DOHH2 (cell line): ENCODE measurements around the gene NEK1.

ENCODE experiments used
- H3F3A ChIP-seq: fragments of 200-600 bp; sonication (generic), shearing (Covaris generic); 2 replicates; pipeline ENCODE4 v1.6.0; 2016; ENCODE audit warnings: antibody characterized with exemption, mild to moderate bottlenecking; ENCODE audit not compliant: control insufficient read depth, insufficient read depth
- H3K27ac ChIP-seq: fragments of 200-600 bp; sonication (generic); 2 replicates; pipeline ENCODE4 v1.5.1; 2014; ENCODE audit warnings: low read depth, mild to moderate bottlenecking, low read length, moderate library complexity
- H3K27me3 ChIP-seq: fragments of 200-600 bp; sonication (generic); 2 replicates; pipeline ENCODE4 v1.6.1; 2014; ENCODE audit warnings: mild to moderate bottlenecking, low read length, mixed read lengths; ENCODE audit not compliant: control insufficient read depth
- H3K36me3 ChIP-seq: fragments of 200-600 bp; sonication (generic); 2 replicates; pipeline ENCODE4 v1.6.1; 2014; ENCODE audit warnings: mild to moderate bottlenecking, low read length, moderate library complexity, mixed read lengths; ENCODE audit not compliant: control insufficient read depth
- H3K4me1 ChIP-seq: fragments of 200-600 bp; sonication (generic); 2 replicates; pipeline ENCODE4 v1.6.1; 2014; ENCODE audit warnings: mild to moderate bottlenecking, low read length, mixed read lengths; ENCODE audit not compliant: control insufficient read depth
- H3K4me2 ChIP-seq: fragments of 200-600 bp; sonication (generic); 2 replicates; pipeline ENCODE4 v1.6.0; 2014; ENCODE audit warnings: mild to moderate bottlenecking, low read length, moderate library complexity
- H3K4me3 ChIP-seq: fragments of 200-600 bp; sonication (generic); 2 replicates; pipeline ENCODE4 v1.5.1; 2014; ENCODE audit warnings: mild to moderate bottlenecking, low read length, mixed read lengths
- H3K79me2 ChIP-seq: fragments of 200-600 bp; sonication (generic); 2 replicates; pipeline ENCODE4 v1.6.1; 2014; ENCODE audit warnings: mild to moderate bottlenecking, low read length, mixed read lengths; ENCODE audit not compliant: control insufficient read depth
- H3K9me2 ChIP-seq: fragments of 200-600 bp; sonication (generic); replicated peaks from 2 replicates; pipeline ENCODE4 v1.6.1; 2014; ENCODE audit warnings: mild to moderate bottlenecking, low read length, mixed read lengths; ENCODE audit not compliant: control insufficient read depth
- H3K9me3 ChIP-seq: fragments of 200-600 bp; sonication (generic); 2 replicates; pipeline ENCODE4 v1.6.1; 2014; ENCODE audit warnings: antibody characterized with exemption, low read length, mixed read lengths; ENCODE audit not compliant: control insufficient read depth, insufficient read depth
- H4K20me1 ChIP-seq: fragments of 200-600 bp; sonication (generic); 2 replicates; pipeline ENCODE4 v1.6.0; 2014; ENCODE audit warnings: low read depth, mild to moderate bottlenecking, antibody characterized with exemption, low read length, moderate library complexity; ENCODE audit not compliant: control insufficient read depth, insufficient read depth
- EZH2phosphoT487 ChIP-seq: fragments of 200-600 bp; sonication (generic); IDR thresholded peaks from 2 replicates; pipeline ENCODE4 v1.6.1; 2017; ENCODE audit warnings: borderline replicate concordance, mild to moderate bottlenecking, antibody characterized with exemption, low read length, moderate library complexity, mixed read lengths
- TF ChIP-seq, protein P1 (sequence below): fragments of 200-600 bp; sonication (generic); IDR thresholded peaks from one replicate; pipeline ENCODE4 v1.5.1; 2014; ENCODE audit warnings: antibody characterized with exemption, mild to moderate bottlenecking, low read depth, low read length; ENCODE audit not compliant: poor library complexity, severe bottlenecking

NEK1 gene

DNA sequence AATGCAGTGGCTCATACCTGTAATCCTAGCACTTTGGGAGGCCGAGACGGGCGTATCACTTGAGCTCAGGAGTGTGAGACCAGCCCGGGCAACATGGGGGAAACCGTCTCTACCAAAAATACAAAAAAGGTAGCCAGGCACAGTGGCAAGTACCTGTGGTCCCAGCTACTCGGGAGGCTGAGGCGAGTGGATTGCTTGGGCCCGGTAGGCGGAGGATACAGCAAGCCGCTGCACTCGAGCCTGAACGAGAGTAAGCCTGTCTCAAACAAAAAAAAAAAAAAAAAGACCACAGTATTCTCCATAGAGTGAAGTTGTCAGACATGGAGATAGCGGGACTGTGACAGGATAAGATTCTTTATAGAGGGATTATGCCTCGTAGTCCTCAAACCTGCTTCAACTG, 265.5 kb downstream of the NEK1 start:
- Histone ChIP-seq H3K79me2 (no peaks in the 10 kb centered on the region), H3K27ac (no peak overlapping the region), H4K20me1 (no peaks in the 10 kb centered on the region), H3K36me3 (no peaks in the 10 kb centered on the region), H3K4me2 (no peak overlapping the region), H3K27me3 (no peaks in the 10 kb centered on the region), H3K4me1 (no peaks in the 10 kb centered on the region), H3K9me2 (no peaks in the 10 kb centered on the region), H3K9me3 (no peaks in the 10 kb centered on the region), H3K4me3 (no peak overlapping the region), H3F3A (no peaks in the 10 kb centered on the region)
- no peak for TF ChIP-seq EZH2phosphoT487
- TF ChIP-seq, protein P1, sequence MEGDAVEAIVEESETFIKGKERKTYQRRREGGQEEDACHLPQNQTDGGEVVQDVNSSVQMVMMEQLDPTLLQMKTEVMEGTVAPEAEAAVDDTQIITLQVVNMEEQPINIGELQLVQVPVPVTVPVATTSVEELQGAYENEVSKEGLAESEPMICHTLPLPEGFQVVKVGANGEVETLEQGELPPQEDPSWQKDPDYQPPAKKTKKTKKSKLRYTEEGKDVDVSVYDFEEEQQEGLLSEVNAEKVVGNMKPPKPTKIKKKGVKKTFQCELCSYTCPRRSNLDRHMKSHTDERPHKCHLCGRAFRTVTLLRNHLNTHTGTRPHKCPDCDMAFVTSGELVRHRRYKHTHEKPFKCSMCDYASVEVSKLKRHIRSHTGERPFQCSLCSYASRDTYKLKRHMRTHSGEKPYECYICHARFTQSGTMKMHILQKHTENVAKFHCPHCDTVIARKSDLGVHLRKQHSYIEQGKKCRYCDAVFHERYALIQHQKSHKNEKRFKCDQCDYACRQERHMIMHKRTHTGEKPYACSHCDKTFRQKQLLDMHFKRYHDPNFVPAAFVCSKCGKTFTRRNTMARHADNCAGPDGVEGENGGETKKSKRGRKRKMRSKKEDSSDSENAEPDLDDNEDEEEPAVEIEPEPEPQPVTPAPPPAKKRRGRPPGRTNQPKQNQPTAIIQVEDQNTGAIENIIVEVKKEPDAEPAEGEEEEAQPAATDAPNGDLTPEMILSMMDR, result no peak

DNA sequence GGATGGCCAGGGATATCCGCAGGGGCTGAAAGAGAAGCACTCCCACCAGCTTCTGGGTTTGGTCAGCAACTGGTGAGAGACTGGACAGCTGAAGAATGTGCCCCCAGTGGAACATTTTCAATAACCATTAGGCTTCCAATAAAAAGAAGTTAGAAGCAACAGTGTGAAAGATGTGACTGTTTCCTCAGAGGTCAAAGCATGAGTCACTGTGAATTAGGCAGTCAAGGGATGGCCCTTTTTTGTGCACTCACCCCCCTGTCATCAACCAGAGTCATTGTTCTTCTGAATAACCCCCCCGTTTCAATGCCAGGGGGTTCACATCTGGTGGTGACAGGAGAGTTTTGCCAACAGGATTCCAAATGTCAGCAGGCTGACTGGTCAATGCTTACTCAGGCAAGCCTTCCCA, 267.1 kb downstream of the NEK1 start:
- H3K36me3 ChIP-seq, result no peaks in the 10 kb centered on the region
- H3K4me1 ChIP-seq, result no peaks in the 10 kb centered on the region
- no peaks in the 10 kb centered on the region for H3K9me3 ChIP-seq
- H3K9me2 ChIP-seq, result no peaks in the 10 kb centered on the region
- H3K4me2 ChIP-seq, result no peak overlapping the region
- no peaks in the 10 kb centered on the region for H3F3A ChIP-seq
- no peaks in the 10 kb centered on the region for H3K27me3 ChIP-seq
- no peak overlapping the region for H3K4me3 ChIP-seq
- H3K27ac ChIP-seq, result no peak overlapping the region
- H3K79me2 ChIP-seq, result no peaks in the 10 kb centered on the region
- TF ChIP-seq EZH2phosphoT487, result no peak
- TF ChIP-seq, protein P1, result no peak
- no peaks in the 10 kb centered on the region for H4K20me1 ChIP-seq
